ENCODE measurements around the gene ZNF608. TPM values are rescaled to one million over a fixed set of nuclear protein-coding genes. Genes with fewer than 3 reads are reported as not detected.

ZNF608 gene
- polyA plus RNA-seq, 1 donor (not counting 4 experiments of a cell fraction or from before 2014, with no cell fraction given) = 1.1 TPM

DNA sequence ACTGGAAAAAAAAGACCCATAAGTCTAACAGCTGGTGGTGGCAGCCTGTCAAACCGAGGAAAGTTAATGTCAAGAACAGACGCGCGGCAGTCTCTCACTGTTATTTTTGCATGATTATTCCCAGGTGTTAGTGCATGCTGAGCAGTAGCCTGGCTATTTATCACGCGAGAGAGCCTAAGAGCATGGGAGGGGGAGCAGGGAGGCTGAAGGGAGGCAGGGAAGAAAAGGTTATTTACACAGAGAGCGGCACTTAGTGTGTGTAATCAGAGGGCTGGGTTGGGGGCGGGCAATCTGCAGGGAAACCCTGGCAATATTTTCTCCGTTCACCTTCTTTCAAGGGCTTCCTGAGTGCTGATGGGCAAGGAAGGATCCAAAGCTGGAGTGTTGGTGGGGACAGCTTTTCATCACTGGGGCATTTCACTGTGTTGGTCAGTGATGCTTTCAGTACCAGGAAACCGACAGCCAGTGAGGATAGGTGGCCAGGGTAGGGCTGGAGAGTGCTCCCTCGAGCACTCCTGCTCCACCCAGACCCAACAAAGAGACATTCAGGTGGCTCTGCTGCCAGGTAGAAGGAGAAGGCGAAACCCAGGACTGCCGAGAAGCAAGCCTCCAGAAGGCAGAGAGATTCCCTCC lies 39.6 kb downstream of the ZNF608 start:
- FAIRE-seq (no peak), DNase-seq (ENCODE audit: low read depth, low spot score) (no peak)
- TF ChIP-seq EZH2 (IDR thresholded peaks at IDR 0.05; ENCODE audit: low read length) = no peak
- TF ChIP-seq, protein P1, sequence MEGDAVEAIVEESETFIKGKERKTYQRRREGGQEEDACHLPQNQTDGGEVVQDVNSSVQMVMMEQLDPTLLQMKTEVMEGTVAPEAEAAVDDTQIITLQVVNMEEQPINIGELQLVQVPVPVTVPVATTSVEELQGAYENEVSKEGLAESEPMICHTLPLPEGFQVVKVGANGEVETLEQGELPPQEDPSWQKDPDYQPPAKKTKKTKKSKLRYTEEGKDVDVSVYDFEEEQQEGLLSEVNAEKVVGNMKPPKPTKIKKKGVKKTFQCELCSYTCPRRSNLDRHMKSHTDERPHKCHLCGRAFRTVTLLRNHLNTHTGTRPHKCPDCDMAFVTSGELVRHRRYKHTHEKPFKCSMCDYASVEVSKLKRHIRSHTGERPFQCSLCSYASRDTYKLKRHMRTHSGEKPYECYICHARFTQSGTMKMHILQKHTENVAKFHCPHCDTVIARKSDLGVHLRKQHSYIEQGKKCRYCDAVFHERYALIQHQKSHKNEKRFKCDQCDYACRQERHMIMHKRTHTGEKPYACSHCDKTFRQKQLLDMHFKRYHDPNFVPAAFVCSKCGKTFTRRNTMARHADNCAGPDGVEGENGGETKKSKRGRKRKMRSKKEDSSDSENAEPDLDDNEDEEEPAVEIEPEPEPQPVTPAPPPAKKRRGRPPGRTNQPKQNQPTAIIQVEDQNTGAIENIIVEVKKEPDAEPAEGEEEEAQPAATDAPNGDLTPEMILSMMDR (optimal IDR thresholded peaks at IDR 0.05 in 1 of 3, IDR thresholded peaks at IDR 0.05 in 1 of 3, conservative IDR thresholded peaks at IDR 0.05 in 1 of 3; ENCODE audit: extremely low read depth in 1 of 3, insufficient read depth in 2 of 3, low read length in 3 of 3) = no peak
- Histone ChIP-seq H3K4me1 (ENCODE audit: control insufficient read depth, extremely low read depth, insufficient read depth, low read length) (no peaks in the 10 kb centered on the region), H3K79me2 (ENCODE audit: control insufficient read depth, insufficient read depth, low read length) (no peaks in the 10 kb centered on the region), H3K27me3 (ENCODE audit: control insufficient read depth, extremely low read depth, insufficient read depth, low read length) (no peaks in the 10 kb centered on the region), H3K4me3 (ENCODE audit: control insufficient read depth in 2 of 3, extremely low read depth in 1 of 3, insufficient read depth in 2 of 3, low read depth in 1 of 3, low read length in 3 of 3) (no peak overlapping the region), H3K36me3 (ENCODE audit: control insufficient read depth in 2 of 2, extremely low read depth in 1 of 2, insufficient read depth in 2 of 2, low read length in 2 of 2) (no peaks in the 10 kb centered on the region), H2AFZ (ENCODE audit: control insufficient read depth, low read length) (no peak overlapping the region), H4K20me1 (ENCODE audit: control insufficient read depth, extremely low read depth, insufficient read depth, low read length) (no peaks in the 10 kb centered on the region), H3K9me1 (ENCODE audit: control insufficient read depth, extremely low read depth, insufficient read depth, low read length) (no peaks in the 10 kb centered on the region), H3K9ac (ENCODE audit: control insufficient read depth, extremely low read depth, insufficient read depth, low read length) (no peak overlapping the region), H3K9me3 (ENCODE audit: control insufficient read depth, low read depth, low read length) (no peaks in the 10 kb centered on the region), H3K27ac (ENCODE audit: control insufficient read depth, insufficient read depth, low read length) (no peak overlapping the region), H3K4me2 (ENCODE audit: control insufficient read depth, extremely low read depth, insufficient read depth, low read depth, low read length) (no peak overlapping the region)
- dilution Hi-C loops (cut with MboI; ENCODE audit: extremely low pct_ligation_motif_present, low sequenced_read_pairs) = no loop called here

- Histone ChIP-seq H3K36me3 (ENCODE audit: control insufficient read depth in 2 of 2, extremely low read depth in 1 of 2, insufficient read depth in 2 of 2, low read length in 2 of 2) (no peaks in the 10 kb centered on the region), H3K4me1 (ENCODE audit: control insufficient read depth, extremely low read depth, insufficient read depth, low read length) (no peaks in the 10 kb centered on the region), H3K9me3 (ENCODE audit: control insufficient read depth, low read depth, low read length) (no peaks in the 10 kb centered on the region), H3K9me1 (ENCODE audit: control insufficient read depth, extremely low read depth, insufficient read depth, low read length) (no peaks in the 10 kb centered on the region), H4K20me1 (ENCODE audit: control insufficient read depth, extremely low read depth, insufficient read depth, low read length) (no peaks in the 10 kb centered on the region), H3K79me2 (ENCODE audit: control insufficient read depth, insufficient read depth, low read length) (no peaks in the 10 kb centered on the region), H3K4me3 (ENCODE audit: control insufficient read depth in 2 of 3, extremely low read depth in 1 of 3, insufficient read depth in 2 of 3, low read depth in 1 of 3, low read length in 3 of 3) (no peak overlapping the region), H3K9ac (ENCODE audit: control insufficient read depth, extremely low read depth, insufficient read depth, low read length) (no peak overlapping the region), H3K27ac (ENCODE audit: control insufficient read depth, insufficient read depth, low read length) (no peak overlapping the region), H3K4me2 (ENCODE audit: control insufficient read depth, extremely low read depth, insufficient read depth, low read depth, low read length) (no peak overlapping the region), H3K27me3 (ENCODE audit: control insufficient read depth, extremely low read depth, insufficient read depth, low read length) (no peaks in the 10 kb centered on the region), H2AFZ (ENCODE audit: control insufficient read depth, low read length) (no peak overlapping the region)
- DNase-seq (ENCODE audit: low read depth, low spot score) = no peak
- FAIRE-seq = no peak
- dilution Hi-C loops (cut with MboI; ENCODE audit: extremely low pct_ligation_motif_present, low sequenced_read_pairs) = no loop called here
- no peak for TF ChIP-seq EZH2 (IDR thresholded peaks at IDR 0.05; ENCODE audit: low read length)
Measured at GRCh38 chr5:124706051-124706450, 40.4 kb downstream of the ZNF608 start.

DNA sequence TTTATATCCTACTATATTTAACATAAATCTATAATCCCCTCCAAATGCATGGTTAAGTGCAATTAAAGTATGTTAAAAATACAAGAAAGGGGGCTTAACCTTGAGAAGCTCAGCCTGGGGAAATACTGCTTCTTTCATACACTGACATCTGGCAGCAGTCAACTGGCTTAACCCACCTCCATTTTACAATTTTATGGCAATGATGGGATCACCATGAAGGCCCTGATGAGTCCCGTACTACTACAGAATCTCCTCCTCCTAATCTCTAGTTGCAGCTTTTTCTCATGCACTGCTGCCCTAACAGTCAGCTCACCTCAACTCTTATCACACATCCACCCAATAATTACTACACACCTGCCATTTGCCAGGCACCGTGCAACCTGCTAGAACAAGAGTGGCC lies 40.9 kb downstream of the ZNF608 start:
- TF ChIP-seq EZH2 (IDR thresholded peaks at IDR 0.05; ENCODE audit: low read length) = no peak
- TF ChIP-seq, protein P1 (optimal IDR thresholded peaks at IDR 0.05 in 1 of 3, IDR thresholded peaks at IDR 0.05 in 1 of 3, conservative IDR thresholded peaks at IDR 0.05 in 1 of 3; ENCODE audit: extremely low read depth in 1 of 3, insufficient read depth in 2 of 3, low read length in 3 of 3) = no peak
- Histone ChIP-seq H3K36me3 (ENCODE audit: control insufficient read depth in 2 of 2, extremely low read depth in 1 of 2, insufficient read depth in 2 of 2, low read length in 2 of 2) (no peaks in the 10 kb centered on the region), H3K27ac (ENCODE audit: control insufficient read depth, insufficient read depth, low read length) (no peak overlapping the region), H3K4me3 (ENCODE audit: control insufficient read depth in 2 of 3, extremely low read depth in 1 of 3, insufficient read depth in 2 of 3, low read depth in 1 of 3, low read length in 3 of 3) (no peak overlapping the region), H3K9me1 (ENCODE audit: control insufficient read depth, extremely low read depth, insufficient read depth, low read length) (no peaks in the 10 kb centered on the region), H3K9me3 (ENCODE audit: control insufficient read depth, low read depth, low read length) (no peaks in the 10 kb centered on the region), H3K4me1 (ENCODE audit: control insufficient read depth, extremely low read depth, insufficient read depth, low read length) (no peaks in the 10 kb centered on the region), H3K79me2 (ENCODE audit: control insufficient read depth, insufficient read depth, low read length) (no peaks in the 10 kb centered on the region), H3K27me3 (ENCODE audit: control insufficient read depth, extremely low read depth, insufficient read depth, low read length) (no peaks in the 10 kb centered on the region), H3K9ac (ENCODE audit: control insufficient read depth, extremely low read depth, insufficient read depth, low read length) (no peak overlapping the region), H3K4me2 (ENCODE audit: control insufficient read depth, extremely low read depth, insufficient read depth, low read depth, low read length) (no peak overlapping the region), H2AFZ (ENCODE audit: control insufficient read depth, low read length) (no peak overlapping the region), H4K20me1 (ENCODE audit: control insufficient read depth, extremely low read depth, insufficient read depth, low read length) (no peaks in the 10 kb centered on the region)
- DNase-seq (ENCODE audit: low read depth, low spot score) (no peak), FAIRE-seq (no peak)
- dilution Hi-C loops (cut with MboI; ENCODE audit: extremely low pct_ligation_motif_present, low sequenced_read_pairs) = no loop called here
